Psoas muscle (tissue), 8 donors: Measurements from ENCODE around the gene LRCH2. TPM values are rescaled to one million over a fixed set of nuclear protein-coding genes. Genes with fewer than 3 reads are reported as not detected.

Experiments used
- ATAC-seq, 4 donors: fragments of 200-7000 bp; cut with Tn5 transposase; one replicate each; pipeline ENCODE4 v1.9.1; 2020; ENCODE audit warnings: moderate library complexity in 3 of 4, mild to moderate bottlenecking in 2 of 4
- DNase-seq, 2 donors: peaks; one replicate each; pipeline ENCODE4 v3.0.0-alpha.2; 2020
- H3K27ac ChIP-seq: fragments of 200-600 bp; one replicate; pipeline ENCODE4 v1.8.0; 2022
- H3K27me3 ChIP-seq, 3 donors: fragments of 200-600 bp in 1 of 3; one replicate each; pipeline versions ENCODE4 v1.6.1 to v1.8.0; 2013 to 2022; ENCODE audit warnings: low read length in 2 of 3, mild to moderate bottlenecking in 2 of 3, moderate library complexity in 1 of 3; ENCODE audit not compliant: insufficient read depth in 3 of 3
- H3K36me3 ChIP-seq, 2 donors: fragments of 200-600 bp in 1 of 2; one replicate each; pipeline versions ENCODE4 v1.6.1 to v1.8.0; 2013 to 2022; ENCODE audit warnings: low read depth in 1 of 2, mild to moderate bottlenecking in 1 of 2, moderate library complexity in 1 of 2; ENCODE audit not compliant: insufficient read depth in 1 of 2
- H3K4me1 ChIP-seq: fragments of 200-600 bp; one replicate; pipeline ENCODE4 v1.8.0; 2022
- H3K4me3 ChIP-seq: fragments of 200-600 bp; one replicate; pipeline ENCODE4 v1.8.0; 2022; ENCODE audit warnings: mild to moderate bottlenecking
- H3K9me3 ChIP-seq: fragments of 200-600 bp; one replicate; pipeline ENCODE4 v1.8.0; 2022
- WGBS, 3 donors: extraction: QIAGEN DNeasy Blood & Tissue Kit; methylation state at CpG; one replicate each; pipeline versions ENCODE4 v1.1.6 to v1.1.7; 2013; 5-methylcytosine and 5-hydroxymethylcytosine counted together
- intact Hi-C, 2 donors: fragments of 100-400 bp; cut with DNase I; formaldehyde crosslinking; loops; one replicate each; pipeline versions ENCODE4 v1.11.0 to v1.14.2; 2022
- polyA plus RNA-seq, 3 donors: library from polyadenylated mRNA; stranded (reverse); fragments of 200-250 nt; gene quantifications; one replicate each; pipeline ENCODE4 v1.2.3, GENCODE V29; 2013
- total RNA-seq, 4 donors: library from RNA; stranded (reverse); fragmentation: NEBNext Ultra II Directional in 2 of 4; extraction: Animal tissue kit (Norgen Biotek cat#: 25700) in 2 of 4; gene quantifications; one replicate each; pipeline versions ENCODE4 v1.2.1 to v1.2.4, GENCODE V29; 2021 to 2023
- TF ChIP-seq, protein P1 (sequence below): fragments of 200-600 bp; IDR thresholded peaks from one replicate; pipeline ENCODE4 v1.8.0; 2022; ENCODE audit warnings: antibody characterized with exemption
- donor health status: healthy with polysubstance abuse.
- donor health status: DM: no; HTN: no; CAD: no; lungs with moderate emphysema.
- donor health status: Bipolar disorder and iron deficiency.
- donor health status: healthy.
- donor health status: DM: yes; HTN: yes; CAD: no.
- donor health status: DM: no; HTN: no; CAD: no.
- donor health status: DM: no; HTN: no; CAD: no.
- donor health status: DM: yes; HTN: yes; CAD: no.

Gene LRCH2
- total and polyA plus RNA-seq, 7 donors = 0.22 to 1.0 (median 0.35) TPM

DNA sequence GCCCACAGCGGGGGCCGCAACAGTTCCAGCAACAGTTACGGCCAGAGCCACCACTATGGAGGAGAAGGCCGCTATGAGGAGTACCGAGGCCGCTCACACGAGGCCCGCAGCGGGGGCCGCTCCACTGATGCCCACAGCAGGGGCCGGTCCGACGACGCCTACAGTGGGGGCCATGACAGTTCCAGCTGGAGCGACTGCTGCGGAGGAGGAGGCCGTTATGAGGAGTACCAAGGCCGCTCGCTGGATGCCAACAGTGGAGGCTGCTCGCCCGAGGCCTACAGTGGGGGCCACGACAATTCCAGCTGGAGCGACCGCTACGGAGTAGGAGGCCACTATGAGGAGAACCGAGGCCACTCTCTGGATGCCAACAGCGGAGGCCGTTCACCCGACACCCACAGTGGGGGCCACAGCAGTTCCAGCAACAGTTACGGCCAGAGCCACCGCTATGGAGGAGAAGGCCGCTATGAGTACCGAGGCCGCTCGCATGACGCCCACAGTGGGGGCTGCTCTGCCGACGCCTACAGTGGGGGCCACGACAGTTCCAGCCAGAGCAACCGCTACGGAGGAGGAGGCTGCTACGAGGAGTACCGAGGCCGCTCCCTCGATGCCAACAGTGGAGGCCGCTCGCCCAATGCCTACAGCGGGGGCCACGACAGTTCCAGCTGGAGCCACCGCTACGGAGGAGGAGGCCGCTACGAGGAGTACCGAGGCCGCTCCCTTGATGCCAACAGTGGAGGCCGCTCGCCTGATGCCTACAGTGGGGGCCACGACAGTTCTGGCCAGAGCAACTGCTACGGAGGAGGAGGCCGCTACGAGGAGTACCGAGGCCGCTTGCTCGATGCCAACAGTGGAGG lies 43.0 kb downstream of the LRCH2 start:
- no peaks in the 10 kb centered on the region for H3K27me3 ChIP-seq
- WGBS, 3 donors = 95 to 96% (median 96%) methylated on average over 50 to 64 of the region's 64 CpGs
- DNase-seq (peak in 1 of 2 donors; percentile 39), ATAC-seq (no peak)
- H3K36me3 ChIP-seq = no peaks in the 10 kb centered on the region
- TF ChIP-seq, protein P1, sequence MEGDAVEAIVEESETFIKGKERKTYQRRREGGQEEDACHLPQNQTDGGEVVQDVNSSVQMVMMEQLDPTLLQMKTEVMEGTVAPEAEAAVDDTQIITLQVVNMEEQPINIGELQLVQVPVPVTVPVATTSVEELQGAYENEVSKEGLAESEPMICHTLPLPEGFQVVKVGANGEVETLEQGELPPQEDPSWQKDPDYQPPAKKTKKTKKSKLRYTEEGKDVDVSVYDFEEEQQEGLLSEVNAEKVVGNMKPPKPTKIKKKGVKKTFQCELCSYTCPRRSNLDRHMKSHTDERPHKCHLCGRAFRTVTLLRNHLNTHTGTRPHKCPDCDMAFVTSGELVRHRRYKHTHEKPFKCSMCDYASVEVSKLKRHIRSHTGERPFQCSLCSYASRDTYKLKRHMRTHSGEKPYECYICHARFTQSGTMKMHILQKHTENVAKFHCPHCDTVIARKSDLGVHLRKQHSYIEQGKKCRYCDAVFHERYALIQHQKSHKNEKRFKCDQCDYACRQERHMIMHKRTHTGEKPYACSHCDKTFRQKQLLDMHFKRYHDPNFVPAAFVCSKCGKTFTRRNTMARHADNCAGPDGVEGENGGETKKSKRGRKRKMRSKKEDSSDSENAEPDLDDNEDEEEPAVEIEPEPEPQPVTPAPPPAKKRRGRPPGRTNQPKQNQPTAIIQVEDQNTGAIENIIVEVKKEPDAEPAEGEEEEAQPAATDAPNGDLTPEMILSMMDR = no peak
- no peak overlapping the region for H3K4me3 ChIP-seq
- no peaks in the 10 kb centered on the region for H3K4me1 ChIP-seq
- H3K9me3 ChIP-seq = peaks cover 5% of the 10 kb centered on the region
- no peak overlapping the region for H3K27ac ChIP-seq
- intact Hi-C loops = no loop called here

DNA sequence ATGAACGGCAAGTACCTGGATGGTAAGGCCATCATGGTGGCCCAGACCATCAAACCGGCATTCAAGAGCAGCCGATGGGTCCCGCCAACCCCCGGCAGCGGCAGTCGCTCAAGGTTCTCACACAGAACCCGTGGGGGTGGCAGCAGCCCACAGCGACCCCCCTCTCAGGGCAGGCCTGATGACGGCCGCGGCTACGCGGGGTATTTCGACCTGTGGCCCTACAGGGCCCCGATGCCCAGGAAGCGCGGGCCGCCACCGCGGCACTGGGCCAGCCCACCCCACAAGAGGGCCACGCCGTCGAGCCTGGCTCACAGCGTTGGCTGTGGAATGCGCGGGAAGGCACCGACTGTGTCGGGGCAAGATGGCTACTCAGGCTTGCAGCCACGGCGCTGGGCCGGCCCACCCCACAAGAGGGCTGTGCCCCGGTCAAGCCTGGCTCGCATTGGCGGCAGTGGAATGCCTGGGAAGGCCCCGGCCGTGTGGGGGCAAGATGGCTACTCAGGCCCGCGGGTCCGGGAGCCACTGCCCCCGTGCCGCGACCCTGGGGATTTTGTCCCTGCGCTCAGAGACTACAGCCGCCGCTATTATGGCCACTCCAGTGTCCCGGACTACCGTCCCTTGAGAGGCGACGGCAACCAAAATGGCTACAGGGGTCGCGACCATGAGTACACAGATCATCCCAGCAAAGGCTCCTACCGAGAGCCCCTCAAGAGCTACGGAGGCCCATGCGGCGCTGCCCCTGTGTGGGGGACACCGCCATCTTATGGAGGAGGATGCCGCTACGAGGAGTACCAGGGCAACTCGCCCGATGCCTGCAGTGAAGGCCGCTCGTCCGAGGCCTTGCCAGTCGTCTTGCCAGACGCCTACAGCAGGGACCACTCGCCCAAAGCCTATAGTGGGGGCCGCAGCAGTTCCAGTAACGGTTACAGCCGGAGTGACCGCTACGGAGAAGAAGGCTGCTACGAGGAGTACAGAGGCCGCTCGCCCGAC lies 44.0 kb downstream of the LRCH2 start:
- Histone ChIP-seq H3K36me3 (no peaks in the 10 kb centered on the region), H3K9me3 (peaks cover 5% of the 10 kb centered on the region), H3K27me3 (no peaks in the 10 kb centered on the region), H3K27ac (no peak overlapping the region), H3K4me1 (no peaks in the 10 kb centered on the region), H3K4me3 (no peak overlapping the region)
- DNase-seq = peak in 1 of 2 donors; percentile 46
- ATAC-seq = no peak
- TF ChIP-seq, protein P1 = no peak
- 96 to 98% (median 97%) methylated on average over 41 to 76 of the region's 76 CpGs for WGBS, 3 donors
- intact Hi-C loops = no loop called here

DNA sequence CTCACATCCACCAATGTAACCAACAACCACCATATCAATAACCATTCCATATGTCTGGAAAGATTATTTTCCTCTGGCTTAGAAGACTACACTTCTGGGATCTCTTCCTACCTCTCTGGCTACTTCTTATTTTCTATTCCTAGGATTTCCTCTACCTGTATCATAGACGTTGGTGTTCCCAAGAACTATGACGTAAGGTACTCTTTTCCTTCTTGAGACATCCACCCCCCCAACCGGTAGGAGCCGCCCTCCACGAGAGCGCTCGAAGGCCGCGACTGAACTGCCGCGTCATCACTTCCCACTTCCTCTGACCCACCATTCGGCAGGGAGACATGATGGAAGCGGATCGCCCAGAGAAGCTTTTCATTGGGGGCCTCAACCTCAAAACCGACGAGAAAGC lies 44.8 kb downstream of the LRCH2 start, which contains the start of gene RBMXL3:
TSS of gene RBMXL3 (plus strand) at position 301 of the 400 bp plus-strand sequence. CDS start at position 333, 32 bp downstream.
- WGBS, 3 donors = 91 to 100% (median 96%) methylated on average over 16 of the region's 16 CpGs
- Histone ChIP-seq H3K9me3 (peaks cover 5% of the 10 kb centered on the region), H3K27ac (no peak within 1 kb of the TSS), H3K4me1 (no peaks in the 10 kb centered on the region), H3K27me3 (no peaks in the 10 kb centered on the region), H3K36me3 (no peaks in the 10 kb centered on the region), H3K4me3 (no peak within 1 kb of the TSS)
- intact Hi-C loops = no loop called here
- DNase-seq (no peak), ATAC-seq (no peak)
- TF ChIP-seq, protein P1 = no peak

DNA sequence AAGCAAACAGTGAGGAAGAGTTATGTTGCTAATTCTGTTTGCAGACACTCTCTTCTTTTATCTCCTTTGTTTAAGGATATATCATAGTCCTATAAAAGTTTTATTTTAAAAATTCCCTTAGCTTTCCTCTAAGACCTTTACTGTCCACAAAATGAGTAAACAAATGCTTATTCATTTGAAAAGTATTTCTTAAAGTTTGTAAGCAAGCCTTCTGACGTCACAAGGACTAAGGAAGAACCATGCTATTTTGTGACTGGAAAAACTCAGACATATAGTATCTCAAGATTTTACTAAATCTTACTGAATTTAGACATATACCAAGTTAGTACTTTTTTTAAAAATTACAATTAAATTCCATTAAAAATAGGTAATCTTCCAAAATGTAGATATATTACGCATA lies 49.9 kb downstream of the LRCH2 start:
- H3K4me3 ChIP-seq = no peak overlapping the region
- no peaks in the 10 kb centered on the region for H3K9me3 ChIP-seq
- TF ChIP-seq, protein P1 = no peak
- intact Hi-C loops = no loop called here
- WGBS, 3 donors = 79 to 94% (median 93%) methylated on average over 2 of the region's 2 CpGs
- no peaks in the 10 kb centered on the region for H3K36me3 ChIP-seq
- ATAC-seq (no peak), DNase-seq (no peak)
- H3K27me3 ChIP-seq = peaks cover 0 to 17% (median 0%) of the 10 kb centered on the region in 3 donors
- no peaks in the 10 kb centered on the region for H3K4me1 ChIP-seq
- no peak overlapping the region for H3K27ac ChIP-seq
